ENCODE measurements around the gene ATP10A. TPM values are rescaled to one million over a fixed set of nuclear protein-coding genes. Genes with fewer than 3 reads are reported as not detected.

Gene ATP10A
- polyA plus RNA-seq, 1 donor (not counting 4 experiments of a cell fraction or from before 2014, with no cell fraction given): not detected

GRCh38 chr15:25725758-25726157, 137.4 kb downstream of the ATP10A start:
- no peaks in the 10 kb centered on the region for H4K20me1 ChIP-seq (ENCODE audit: control insufficient read depth, extremely low read depth, insufficient read depth, low read length)
- no peak overlapping the region for H3K4me3 ChIP-seq (ENCODE audit: control insufficient read depth in 2 of 3, extremely low read depth in 1 of 3, insufficient read depth in 2 of 3, low read depth in 1 of 3, low read length in 3 of 3)
- FAIRE-seq: no peak
- no peak overlapping the region for H2AFZ ChIP-seq (ENCODE audit: control insufficient read depth, low read length)
- TF ChIP-seq CTCF (optimal IDR thresholded peaks at IDR 0.05 in 1 of 3, IDR thresholded peaks at IDR 0.05 in 1 of 3, conservative IDR thresholded peaks at IDR 0.05 in 1 of 3; ENCODE audit: extremely low read depth in 1 of 3, insufficient read depth in 2 of 3, low read length in 3 of 3): no peak
- TF ChIP-seq EZH2 (IDR thresholded peaks at IDR 0.05; ENCODE audit: low read length): no peak
- no peak overlapping the region for H3K4me2 ChIP-seq (ENCODE audit: control insufficient read depth, extremely low read depth, insufficient read depth, low read depth, low read length)
- H3K27me3 ChIP-seq (ENCODE audit: control insufficient read depth, extremely low read depth, insufficient read depth, low read length): no peaks in the 10 kb centered on the region
- H3K9ac ChIP-seq (ENCODE audit: control insufficient read depth, extremely low read depth, insufficient read depth, low read length): no peak overlapping the region
- peaks cover 5% of the 10 kb centered on the region for H3K9me3 ChIP-seq (ENCODE audit: control insufficient read depth, low read depth, low read length)
- H3K4me1 ChIP-seq (ENCODE audit: control insufficient read depth, extremely low read depth, insufficient read depth, low read length): no peaks in the 10 kb centered on the region
- no peak overlapping the region for H3K27ac ChIP-seq (ENCODE audit: control insufficient read depth, insufficient read depth, low read length)
- H3K36me3 ChIP-seq (ENCODE audit: control insufficient read depth in 2 of 2, extremely low read depth in 1 of 2, insufficient read depth in 2 of 2, low read length in 2 of 2): no peaks in the 10 kb centered on the region
- dilution Hi-C loops (cut with MboI; ENCODE audit: extremely low pct_ligation_motif_present, low sequenced_read_pairs): no loop called here
- no peaks in the 10 kb centered on the region for H3K79me2 ChIP-seq (ENCODE audit: control insufficient read depth, insufficient read depth, low read length)
- no peaks in the 10 kb centered on the region for H3K9me1 ChIP-seq (ENCODE audit: control insufficient read depth, extremely low read depth, insufficient read depth, low read length)
- no peak for DNase-seq (ENCODE audit: low read depth, low spot score)

GRCh38 chr15:25724899-25725298, 138.2 kb downstream of the ATP10A start:
- no peaks in the 10 kb centered on the region for H3K27me3 ChIP-seq (ENCODE audit: control insufficient read depth, extremely low read depth, insufficient read depth, low read length)
- dilution Hi-C loops (cut with MboI; ENCODE audit: extremely low pct_ligation_motif_present, low sequenced_read_pairs): no loop called here
- H3K4me2 ChIP-seq (ENCODE audit: control insufficient read depth, extremely low read depth, insufficient read depth, low read depth, low read length): no peak overlapping the region
- no peak overlapping the region for H2AFZ ChIP-seq (ENCODE audit: control insufficient read depth, low read length)
- H3K9me1 ChIP-seq (ENCODE audit: control insufficient read depth, extremely low read depth, insufficient read depth, low read length): no peaks in the 10 kb centered on the region
- no peaks in the 10 kb centered on the region for H4K20me1 ChIP-seq (ENCODE audit: control insufficient read depth, extremely low read depth, insufficient read depth, low read length)
- H3K9me3 ChIP-seq (ENCODE audit: control insufficient read depth, low read depth, low read length): peaks cover 5% of the 10 kb centered on the region
- H3K36me3 ChIP-seq (ENCODE audit: control insufficient read depth in 2 of 2, extremely low read depth in 1 of 2, insufficient read depth in 2 of 2, low read length in 2 of 2): no peaks in the 10 kb centered on the region
- H3K27ac ChIP-seq (ENCODE audit: control insufficient read depth, insufficient read depth, low read length): no peak overlapping the region
- DNase-seq (ENCODE audit: low read depth, low spot score) (no peak), FAIRE-seq (no peak)
- TF ChIP-seq EZH2 (IDR thresholded peaks at IDR 0.05; ENCODE audit: low read length): no peak
- no peak for TF ChIP-seq CTCF (optimal IDR thresholded peaks at IDR 0.05 in 1 of 3, IDR thresholded peaks at IDR 0.05 in 1 of 3, conservative IDR thresholded peaks at IDR 0.05 in 1 of 3; ENCODE audit: extremely low read depth in 1 of 3, insufficient read depth in 2 of 3, low read length in 3 of 3)
- no peaks in the 10 kb centered on the region for H3K4me1 ChIP-seq (ENCODE audit: control insufficient read depth, extremely low read depth, insufficient read depth, low read length)
- no peak overlapping the region for H3K4me3 ChIP-seq (ENCODE audit: control insufficient read depth in 2 of 3, extremely low read depth in 1 of 3, insufficient read depth in 2 of 3, low read depth in 1 of 3, low read length in 3 of 3)
- H3K79me2 ChIP-seq (ENCODE audit: control insufficient read depth, insufficient read depth, low read length): no peaks in the 10 kb centered on the region
- no peak overlapping the region for H3K9ac ChIP-seq (ENCODE audit: control insufficient read depth, extremely low read depth, insufficient read depth, low read length)
